ENCODE measurements around the gene STARD3NL.

GRCh38 chr7:38207843-38208242, 29.8 kb downstream of the STARD3NL start:
- TF ChIP-seq TAF1 (IDR thresholded peaks at IDR 0.05; ENCODE audit: low read depth) (no peak), CEBPB (IDR thresholded peaks at IDR 0.05) (no peak), USF1 (IDR thresholded peaks at IDR 0.05) (no peak)

Data from Ishikawa (cell line).